Bone marrow (tissue), 2 donors: ENCODE data around the gene CRACDL.

ENCODE experiments used
- DNase-seq, 2 donors: peaks; one replicate each; lab custom pipeline; 2025; lab: John Stamatoyannopoulos, UW

Gene CRACDL

GRCh38 chr2:98748292-98749065 lies 187.5 kb downstream of the CRACDL start:
- no peak for DNase-seq

- DNase-seq = no peak
Measured at GRCh38 chr2:98747888-98748287, 188.1 kb downstream of the CRACDL start.

- DNase-seq = no peak
Measured at GRCh38 chr2:98746426-98746825, 189.6 kb downstream of the CRACDL start.

- no peak for DNase-seq
Measured at GRCh38 chr2:98744595-98744994, 191.4 kb downstream of the CRACDL start.
